Measurements from ENCODE around the gene ANGPTL7. TPM values are rescaled to one million over a fixed set of nuclear protein-coding genes. Genes with fewer than 3 reads are reported as not detected.
A peak's percentile ranks its signal among the peaks of the same experiment; 100 is the strongest.
"Not testable (repeated sequence)": the region's sequence is repeated elsewhere in the genome, so short reads cannot be mapped to it uniquely, and the experiment has no call there.

Gene ANGPTL7
- total RNA-seq, 4 donors from 2014 or later = 0.82 to 1.9 (median 0.88) TPM; not detected in 1

DNA sequence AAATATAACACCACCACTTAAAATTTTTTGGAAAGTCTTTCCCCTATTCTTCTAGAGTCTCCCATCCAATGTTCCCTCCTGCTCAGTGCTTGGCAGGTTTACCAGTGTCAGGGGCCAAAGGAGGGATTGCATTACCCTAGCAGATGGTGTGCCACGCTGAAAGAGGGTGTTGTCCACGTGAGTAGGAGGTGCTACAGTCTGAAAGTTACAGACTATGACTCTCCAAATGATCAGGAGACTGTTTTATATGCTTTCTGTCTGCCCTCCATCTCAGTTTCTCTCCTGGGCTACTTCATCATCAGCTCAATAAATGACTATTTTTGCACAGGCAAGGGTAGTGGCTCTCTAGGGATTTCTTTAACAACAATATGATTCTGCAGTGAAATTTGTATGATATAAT, 31.3 kb upstream of the ANGPTL7 start:
- Histone ChIP-seq H3K4me1 (peaks cover 6 to 12% of the 10 kb centered on the region in 2 donors), H3K4me3 (no peak overlapping the region), H3K27ac (peak overlapping the region; percentile 56 to 60), H3K27me3 (no peaks in the 10 kb centered on the region), H3K36me3 (no peaks in the 10 kb centered on the region), H3K9me3 (no peaks in the 10 kb centered on the region)
- intact Hi-C loops (cut with DNase I; ENCODE audit: low total_unique reads) = no loop called here
- peak; percentile 58 to 74 for DNase-seq
- TF ChIP-seq, protein P1, sequence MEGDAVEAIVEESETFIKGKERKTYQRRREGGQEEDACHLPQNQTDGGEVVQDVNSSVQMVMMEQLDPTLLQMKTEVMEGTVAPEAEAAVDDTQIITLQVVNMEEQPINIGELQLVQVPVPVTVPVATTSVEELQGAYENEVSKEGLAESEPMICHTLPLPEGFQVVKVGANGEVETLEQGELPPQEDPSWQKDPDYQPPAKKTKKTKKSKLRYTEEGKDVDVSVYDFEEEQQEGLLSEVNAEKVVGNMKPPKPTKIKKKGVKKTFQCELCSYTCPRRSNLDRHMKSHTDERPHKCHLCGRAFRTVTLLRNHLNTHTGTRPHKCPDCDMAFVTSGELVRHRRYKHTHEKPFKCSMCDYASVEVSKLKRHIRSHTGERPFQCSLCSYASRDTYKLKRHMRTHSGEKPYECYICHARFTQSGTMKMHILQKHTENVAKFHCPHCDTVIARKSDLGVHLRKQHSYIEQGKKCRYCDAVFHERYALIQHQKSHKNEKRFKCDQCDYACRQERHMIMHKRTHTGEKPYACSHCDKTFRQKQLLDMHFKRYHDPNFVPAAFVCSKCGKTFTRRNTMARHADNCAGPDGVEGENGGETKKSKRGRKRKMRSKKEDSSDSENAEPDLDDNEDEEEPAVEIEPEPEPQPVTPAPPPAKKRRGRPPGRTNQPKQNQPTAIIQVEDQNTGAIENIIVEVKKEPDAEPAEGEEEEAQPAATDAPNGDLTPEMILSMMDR (IDR thresholded peaks at IDR 0.05) = no peak
- no peak for TF ChIP-seq POLR2A (IDR thresholded peaks at IDR 0.05)

GRCh38 chr1:11158291-11158690, 30.9 kb upstream of the ANGPTL7 start:
- TF ChIP-seq, protein P1 (IDR thresholded peaks at IDR 0.05) = no peak
- no peak for TF ChIP-seq POLR2A (IDR thresholded peaks at IDR 0.05)
- DNase-seq = no peak
- Histone ChIP-seq H3K27ac (peak overlapping the region; percentile 54 to 60), H3K27me3 (no peaks in the 10 kb centered on the region), H3K36me3 (no peaks in the 10 kb centered on the region), H3K4me3 (no peak overlapping the region), H3K9me3 (no peaks in the 10 kb centered on the region), H3K4me1 (peaks cover 6 to 12% of the 10 kb centered on the region in 2 donors)
- intact Hi-C loops (cut with DNase I; ENCODE audit: low total_unique reads) = no loop called here

GRCh38 chr1:11158720-11159321, 30.3 kb upstream of the ANGPTL7 start:
- Histone ChIP-seq H3K27me3 (no peaks in the 10 kb centered on the region), H3K4me3 (no peak overlapping the region), H3K4me1 (peaks cover 6 to 12% of the 10 kb centered on the region in 2 donors), H3K9me3 (no peaks in the 10 kb centered on the region), H3K27ac (peak overlapping the region; percentile 54 to 60), H3K36me3 (no peaks in the 10 kb centered on the region)
- intact Hi-C loops (cut with DNase I; ENCODE audit: low total_unique reads) = no loop called here
- TF ChIP-seq, protein P1 (IDR thresholded peaks at IDR 0.05) = no peak
- TF ChIP-seq POLR2A (IDR thresholded peaks at IDR 0.05) = no peak
- DNase-seq = no peak

DNA sequence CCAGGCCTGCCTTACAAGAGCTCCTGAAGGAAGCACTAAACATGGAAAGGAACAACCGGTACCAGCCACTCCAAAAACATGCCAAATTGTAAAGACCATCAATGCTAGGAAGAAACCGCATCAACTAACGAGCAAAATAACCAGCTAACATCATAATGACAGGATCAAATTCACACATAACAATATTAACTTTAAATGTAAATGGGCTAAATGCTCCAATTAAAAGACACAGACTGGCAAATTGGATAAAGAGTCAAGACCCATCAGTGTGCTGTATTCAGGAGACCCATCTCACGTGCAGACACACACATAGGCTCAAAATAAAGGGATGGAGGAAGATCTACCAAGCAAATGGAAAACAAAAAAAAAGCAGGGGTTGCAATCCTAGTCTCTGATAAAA, 26.4 kb upstream of the ANGPTL7 start:
- H3K36me3 ChIP-seq; DNase-seq; H3K4me3 ChIP-seq; intact Hi-C loops (cut with DNase I; ENCODE audit: low total_unique reads); H3K27me3 ChIP-seq; H3K27ac ChIP-seq; H3K9me3 ChIP-seq: not testable (repeated sequence)
- peaks cover 3 to 12% of the 10 kb centered on the region in 2 donors for H3K4me1 ChIP-seq

DNA sequence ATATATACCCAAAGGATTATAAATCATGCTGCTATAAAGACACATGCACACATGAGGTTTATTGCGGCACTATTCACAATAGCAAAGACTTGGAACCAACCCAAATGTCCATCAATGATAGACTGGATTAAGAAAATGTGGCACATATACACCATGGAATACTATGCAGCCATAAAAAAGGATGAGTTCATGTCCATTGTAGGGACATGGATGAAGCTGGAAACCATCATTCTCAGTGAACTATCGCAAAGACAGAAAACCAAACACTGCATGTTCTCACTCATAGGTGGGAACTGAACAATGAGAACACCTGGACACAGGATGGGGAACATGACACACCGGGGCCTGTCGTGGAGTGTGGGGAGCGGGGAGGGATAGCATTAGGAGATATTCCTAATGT, 22.4 kb upstream of the ANGPTL7 start:
- intact Hi-C loops (cut with DNase I; ENCODE audit: low total_unique reads); H3K27me3 ChIP-seq; H3K4me3 ChIP-seq; H3K4me1 ChIP-seq; H3K36me3 ChIP-seq; H3K9me3 ChIP-seq; DNase-seq; H3K27ac ChIP-seq: not testable (repeated sequence)

GRCh38 chr1:11168731-11169130, 20.4 kb upstream of the ANGPTL7 start:
- no peak for DNase-seq
- H3K36me3 ChIP-seq = no peaks in the 10 kb centered on the region
- TF ChIP-seq, protein P1 (IDR thresholded peaks at IDR 0.05) = no peak
- TF ChIP-seq POLR2A (IDR thresholded peaks at IDR 0.05) = no peak
- H3K27me3 ChIP-seq = no peaks in the 10 kb centered on the region
- H3K4me1 ChIP-seq = no peaks in the 10 kb centered on the region
- no peaks in the 10 kb centered on the region for H3K9me3 ChIP-seq
- H3K27ac ChIP-seq = no peak overlapping the region
- intact Hi-C loops (cut with DNase I; ENCODE audit: low total_unique reads) = no loop called here
- H3K4me3 ChIP-seq = no peak overlapping the region
